Occipital lobe (tissue), 3 donors: ENCODE results near the gene ZHX3. TPM values are rescaled to one million over a fixed set of nuclear protein-coding genes. Genes with fewer than 3 reads are reported as not detected.
"Not testable (repeated sequence)": the region's sequence is repeated elsewhere in the genome, so short reads cannot be mapped to it uniquely, and the experiment has no call there.

Source experiments
- DNase-seq: peaks from one replicate; lab custom pipeline; 2025; lab: John Stamatoyannopoulos, UW
- small RNA-seq: library from RNA; depleted of rRNA; stranded (forward); fragments of <200 nt; gene quantifications from one replicate; pipeline ENCODE3, GENCODE V24; 2014
- total RNA-seq: library from RNA; depleted of rRNA; stranded (reverse); fragments of >200 nt; gene quantifications from one replicate; pipeline ENCODE4 v1.2.3, GENCODE V29; 2014

Gene ZHX3
- total RNA-seq, 1 donor from 2014 or later: 18.9 TPM

DNA sequence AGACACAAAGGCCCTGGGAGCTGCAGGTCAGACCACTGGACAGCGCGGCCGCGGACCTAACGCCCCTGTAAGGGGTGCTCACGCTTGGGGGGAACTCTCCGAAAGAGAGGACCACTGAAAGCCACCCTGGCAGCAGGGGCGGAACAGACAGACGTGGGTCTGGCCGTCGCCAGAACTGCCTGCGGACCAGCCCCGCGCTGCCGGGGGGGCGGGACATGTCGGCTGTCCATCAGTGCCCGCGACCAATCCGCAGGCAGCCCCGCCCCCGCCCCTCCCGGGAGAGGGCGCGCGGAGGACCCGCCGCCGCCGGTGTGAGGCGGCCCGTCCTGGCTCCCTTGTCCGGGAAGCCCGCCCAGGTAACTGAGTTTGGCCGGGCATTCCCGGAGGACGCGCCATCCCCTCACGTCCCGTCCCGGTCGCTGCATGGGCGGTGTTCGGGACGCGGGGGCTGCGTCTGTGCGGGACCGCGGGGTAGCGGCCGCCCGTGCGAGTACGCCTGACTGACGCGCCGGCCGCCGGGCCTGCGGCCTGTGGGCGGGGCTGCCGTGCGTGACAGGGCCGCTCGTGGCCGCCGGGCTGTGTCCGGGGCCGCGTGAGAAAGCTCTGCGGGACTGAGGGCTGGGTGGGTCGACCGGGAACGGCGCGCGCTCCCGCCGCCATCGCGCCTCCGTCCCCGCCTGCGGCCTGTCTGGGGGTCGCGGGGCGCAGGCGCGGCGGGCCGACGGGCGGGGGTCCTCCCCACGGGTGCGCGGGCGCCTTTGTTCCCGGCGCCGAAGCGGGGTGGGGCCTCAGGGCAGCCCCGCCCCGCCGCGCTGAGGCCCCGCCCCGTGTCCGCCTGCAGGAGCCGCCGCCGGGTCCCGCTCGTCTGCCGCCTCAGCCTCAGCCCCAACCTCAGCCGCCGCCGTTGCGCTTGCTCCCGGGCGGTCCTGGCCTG, 180.6 kb downstream of the ZHX3 start, which contains the start of gene PLCG1:
Gene PLCG1 (plus strand): TSS at position 864 of the 934 bp plus-strand sequence. CDS start 99 bp downstream, outside the sequence.
- DNase-seq: peak; percentile 88

DNA sequence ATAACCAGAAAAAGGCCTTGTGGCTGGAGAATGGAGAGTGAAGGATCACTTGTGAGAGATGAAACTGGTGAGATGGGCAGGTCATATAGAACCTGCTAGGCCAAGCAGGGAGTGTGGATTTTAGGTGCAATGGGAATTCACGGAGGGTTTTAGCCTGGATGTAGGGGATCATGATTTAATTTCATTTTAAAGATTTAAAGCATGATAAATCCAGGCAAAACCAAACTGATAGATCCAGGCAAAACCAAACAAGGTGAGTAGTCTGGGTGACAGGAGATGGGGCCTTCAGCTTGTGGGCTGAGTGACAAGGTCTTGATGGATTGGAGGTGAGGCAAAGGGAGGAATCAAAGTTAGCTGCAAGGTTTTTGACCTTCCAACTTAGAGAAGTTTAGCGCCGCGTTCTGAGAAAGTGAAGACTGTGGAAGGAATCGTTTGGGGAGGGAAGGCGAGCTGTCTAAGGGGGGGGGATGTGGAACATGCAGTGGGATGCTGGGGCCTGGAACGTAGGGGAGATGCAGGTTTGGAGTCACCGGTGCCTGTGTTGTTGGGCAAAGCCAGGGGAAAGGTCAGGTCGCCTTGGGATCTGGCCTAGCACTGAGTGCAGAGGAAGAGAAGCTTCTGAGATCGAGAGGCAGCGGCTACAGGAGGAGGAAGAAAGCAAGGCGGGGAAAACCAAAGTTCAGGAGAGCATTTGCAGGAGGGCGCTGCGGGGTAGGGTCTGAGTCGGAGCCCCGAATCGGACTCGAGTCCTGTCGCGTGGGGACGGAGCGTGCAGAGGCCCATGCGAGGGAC, 181.4 kb downstream of the ZHX3 start:
- DNase-seq: no peak

- DNase-seq: no peak
Measured at GRCh38 chr20:41135187-41135887, 182.2 kb downstream of the ZHX3 start.

DNA sequence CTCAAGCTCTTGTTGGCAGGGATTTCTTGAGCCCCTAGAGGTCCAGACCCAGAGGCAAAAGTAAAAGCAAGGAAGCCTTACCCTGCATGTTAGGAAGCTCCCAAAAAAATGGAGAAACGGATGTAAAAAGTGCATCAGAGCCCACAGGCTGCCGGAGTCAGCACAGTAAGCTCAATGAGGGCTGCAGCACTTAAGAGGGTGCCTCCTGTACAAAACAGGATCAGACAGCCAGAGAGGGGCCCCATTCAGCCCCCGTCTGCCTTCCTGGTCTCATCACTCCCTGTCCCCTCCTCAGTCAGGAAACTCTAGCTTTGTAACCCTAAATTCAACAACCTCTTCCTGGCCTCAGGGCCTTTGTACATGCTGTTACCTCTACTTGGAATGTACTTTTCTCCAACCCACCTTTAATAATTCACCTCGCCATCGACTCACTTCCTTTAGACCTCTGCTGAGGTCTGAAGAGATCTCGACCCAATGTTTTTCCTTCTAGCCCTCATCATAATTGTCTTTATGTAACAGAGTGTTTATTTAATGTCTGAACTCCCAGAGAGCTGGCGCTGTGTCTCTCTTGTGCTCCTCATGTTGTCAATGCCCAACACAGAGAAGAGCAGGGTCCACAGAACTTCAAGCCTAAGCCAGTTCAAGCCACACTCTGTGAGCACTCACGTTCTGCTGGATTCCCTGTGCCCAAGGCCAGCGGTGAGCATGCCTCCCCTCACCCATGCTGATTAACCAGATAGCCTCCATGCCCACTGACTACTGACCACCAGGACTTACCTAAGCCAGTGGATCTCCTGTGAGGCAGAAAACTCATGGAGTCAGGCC, 183.0 kb downstream of the ZHX3 start:
- DNase-seq: no peak

GRCh38 chr20:41133709-41134361, 183.7 kb downstream of the ZHX3 start:
- DNase-seq: peak; percentile 37

- DNase-seq: not testable (repeated sequence)
Measured at GRCh38 chr20:41132388-41132775, 185.1 kb downstream of the ZHX3 start.

DNA sequence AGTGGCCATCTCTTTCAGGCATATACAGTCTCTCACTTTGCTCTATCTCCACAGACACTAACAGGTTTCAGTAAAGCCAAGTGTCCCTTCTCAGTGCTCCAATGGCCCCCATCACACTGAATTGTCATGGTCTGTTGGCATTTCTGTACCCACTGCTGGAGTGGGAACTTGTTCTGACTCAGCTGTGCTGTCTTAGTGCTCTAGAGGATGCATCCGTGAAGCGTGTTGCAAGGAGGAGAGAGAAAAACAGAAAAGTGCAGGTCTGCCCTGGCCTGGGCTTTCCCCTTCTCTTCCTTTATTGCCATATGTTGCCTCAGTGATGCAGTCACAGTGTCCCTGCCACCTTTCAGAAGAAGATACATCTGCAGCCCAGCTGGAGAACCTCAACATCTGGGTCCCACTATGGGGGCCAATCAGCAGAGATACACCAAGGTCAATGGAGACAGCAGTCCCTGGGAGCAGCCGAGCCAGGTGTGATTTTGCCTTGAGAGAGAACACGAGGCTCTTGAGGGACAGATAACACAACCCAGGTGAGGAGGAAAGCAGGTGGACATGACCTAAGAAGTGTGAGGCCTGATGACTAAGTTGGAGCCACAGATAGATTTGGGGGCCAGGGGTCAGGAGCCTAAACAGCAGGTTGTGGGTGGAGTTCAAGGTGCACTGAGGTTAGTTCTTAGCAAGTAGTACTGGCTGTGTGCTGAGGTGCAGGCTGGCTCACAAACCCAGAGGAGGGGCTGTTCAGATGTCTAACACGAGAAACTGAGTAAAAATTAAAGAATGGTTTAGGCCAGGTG, 185.7 kb downstream of the ZHX3 start:
- no peak for DNase-seq

Small RNA genes within 50 kb of the gene (small RNA-seq; reads per million reads assigned to genes)
- gene AL022394.1 (not detected), gene MIR6871 (not detected), gene RN7SL615P (not detected)

Other genes with a start within 250 kb of the ZHX3 start
- 92.2 TPM for gene PLCG1, start 180.2 kb downstream of the ZHX3 start, total RNA-seq
- 0.16 TPM for gene LPIN3, start 23.1 kb upstream of the ZHX3 start, total RNA-seq
- gene EMILIN3, start 49.1 kb upstream of the ZHX3 start, total RNA-seq: 3.1 TPM